OCI-LY3 (cell line): ENCODE results near the gene MFSD12.

Experiments used
- H2AFZ ChIP-seq: fragments of 200-600, 300-600 bp; shearing (Covaris generic); 2 replicates; pipeline ENCODE4 v1.6.0; 2014; ENCODE audit warnings: antibody characterized with exemption, low read depth, low read length
- H3K27ac ChIP-seq: fragments of 200-600, 300-600 bp; sonication (generic); 2 replicates; pipeline ENCODE4 v1.5.1; 2014; ENCODE audit warnings: mild to moderate bottlenecking, low read length, moderate library complexity, mixed read lengths
- H3K27me3 ChIP-seq: fragments of 200-600, 300-600 bp; sonication (generic); 2 replicates; pipeline ENCODE4 v1.6.1; 2014; ENCODE audit warnings: low read depth, low read length, mixed read lengths
- H3K36me3 ChIP-seq: fragments of 200-600, 300-600 bp; sonication (generic); replicated peaks from 2 replicates; pipeline ENCODE3; 2014; ENCODE audit warnings: low read depth, low read length, mixed read lengths
- H3K4me1 ChIP-seq: fragments of 300-600, 200-600 bp; sonication (generic); 2 replicates; pipeline ENCODE4 v1.6.1; 2014; ENCODE audit warnings: low read length, mixed read lengths
- H3K4me2 ChIP-seq: fragments of 200-600, 300-600 bp; sonication (generic); 2 replicates; pipeline ENCODE4 v1.6.1; 2014; ENCODE audit warnings: low read length, mixed read lengths
- H3K4me3 ChIP-seq: fragments of 300-600, 200-600 bp; sonication (generic); 2 replicates; pipeline ENCODE4 v1.5.1; 2014; ENCODE audit warnings: antibody characterized with exemption, mild to moderate bottlenecking, low read length, moderate library complexity
- H3K79me2 ChIP-seq: fragments of 300-600, 200-600 bp; shearing (Covaris generic); 2 replicates; pipeline ENCODE4 v1.6.1; 2014; ENCODE audit warnings: mild to moderate bottlenecking, low read length, mixed read lengths
- H3K9ac ChIP-seq: fragments of 300-600, 200-600 bp; shearing (Covaris generic); 2 replicates; pipeline ENCODE4 v1.6.0; 2014; ENCODE audit warnings: mild to moderate bottlenecking, low read length, moderate library complexity
- H3K9me3 ChIP-seq: fragments of 200-600, 300-600 bp; shearing (Covaris generic); 2 replicates; pipeline ENCODE4 v1.6.1; 2014; ENCODE audit warnings: low read length, mixed read lengths; ENCODE audit not compliant: insufficient read depth
- H4K20me1 ChIP-seq: fragments of 200-600, 300-600 bp; sonication (generic); 2 replicates; pipeline ENCODE4 v1.6.1; 2016; ENCODE audit warnings: low read length, mixed read lengths; ENCODE audit not compliant: insufficient read depth
- EZH2phosphoT487 ChIP-seq: fragments of 200-600 bp; shearing (Covaris generic); IDR thresholded peaks from 2 replicates; pipeline ENCODE4 v1.6.1; 2018; ENCODE audit warnings: antibody characterized with exemption, mixed run types, low read depth
- TF ChIP-seq, protein P1 (sequence below): fragments of 200-600, 300-600 bp; sonication (generic); IDR thresholded peaks from 2 replicates; pipeline ENCODE4 v1.5.1; 2014; ENCODE audit warnings: antibody characterized with exemption, low read length, low read depth

The MFSD12 gene

DNA sequence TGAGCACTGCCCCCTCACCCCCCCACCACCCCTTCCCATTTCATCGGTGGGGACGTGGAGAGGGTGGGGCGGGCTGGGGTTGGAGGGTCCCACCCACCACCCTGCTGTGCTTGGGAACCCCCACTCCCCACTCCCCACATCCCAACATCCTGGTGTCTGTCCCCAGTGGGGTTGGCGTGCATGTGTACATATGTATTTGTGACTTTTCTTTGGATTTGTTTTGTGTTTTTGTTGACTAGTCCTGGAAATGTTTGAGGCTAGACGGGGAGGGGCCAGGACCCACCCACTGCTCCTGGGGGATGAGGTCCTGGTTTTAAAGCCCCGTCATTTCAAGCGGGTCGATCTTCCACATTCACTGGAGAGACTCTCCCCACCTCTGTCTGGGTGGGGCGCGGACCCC, 21.4 kb downstream of the MFSD12 start:
- Histone ChIP-seq H4K20me1 (peaks cover 12% of the 10 kb centered on the region), H3K27ac (no peak overlapping the region), H3K4me1 (no peaks in the 10 kb centered on the region), H3K9me3 (no peaks in the 10 kb centered on the region), H3K36me3 (peaks cover 45% of the 10 kb centered on the region), H3K27me3 (no peaks in the 10 kb centered on the region), H3K9ac (no peak overlapping the region), H3K79me2 (no peaks in the 10 kb centered on the region), H3K4me2 (no peak overlapping the region), H3K4me3 (no peak overlapping the region), H2AFZ (no peak overlapping the region)
- no peak for TF ChIP-seq EZH2phosphoT487
- TF ChIP-seq, protein P1, sequence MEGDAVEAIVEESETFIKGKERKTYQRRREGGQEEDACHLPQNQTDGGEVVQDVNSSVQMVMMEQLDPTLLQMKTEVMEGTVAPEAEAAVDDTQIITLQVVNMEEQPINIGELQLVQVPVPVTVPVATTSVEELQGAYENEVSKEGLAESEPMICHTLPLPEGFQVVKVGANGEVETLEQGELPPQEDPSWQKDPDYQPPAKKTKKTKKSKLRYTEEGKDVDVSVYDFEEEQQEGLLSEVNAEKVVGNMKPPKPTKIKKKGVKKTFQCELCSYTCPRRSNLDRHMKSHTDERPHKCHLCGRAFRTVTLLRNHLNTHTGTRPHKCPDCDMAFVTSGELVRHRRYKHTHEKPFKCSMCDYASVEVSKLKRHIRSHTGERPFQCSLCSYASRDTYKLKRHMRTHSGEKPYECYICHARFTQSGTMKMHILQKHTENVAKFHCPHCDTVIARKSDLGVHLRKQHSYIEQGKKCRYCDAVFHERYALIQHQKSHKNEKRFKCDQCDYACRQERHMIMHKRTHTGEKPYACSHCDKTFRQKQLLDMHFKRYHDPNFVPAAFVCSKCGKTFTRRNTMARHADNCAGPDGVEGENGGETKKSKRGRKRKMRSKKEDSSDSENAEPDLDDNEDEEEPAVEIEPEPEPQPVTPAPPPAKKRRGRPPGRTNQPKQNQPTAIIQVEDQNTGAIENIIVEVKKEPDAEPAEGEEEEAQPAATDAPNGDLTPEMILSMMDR = no peak

DNA sequence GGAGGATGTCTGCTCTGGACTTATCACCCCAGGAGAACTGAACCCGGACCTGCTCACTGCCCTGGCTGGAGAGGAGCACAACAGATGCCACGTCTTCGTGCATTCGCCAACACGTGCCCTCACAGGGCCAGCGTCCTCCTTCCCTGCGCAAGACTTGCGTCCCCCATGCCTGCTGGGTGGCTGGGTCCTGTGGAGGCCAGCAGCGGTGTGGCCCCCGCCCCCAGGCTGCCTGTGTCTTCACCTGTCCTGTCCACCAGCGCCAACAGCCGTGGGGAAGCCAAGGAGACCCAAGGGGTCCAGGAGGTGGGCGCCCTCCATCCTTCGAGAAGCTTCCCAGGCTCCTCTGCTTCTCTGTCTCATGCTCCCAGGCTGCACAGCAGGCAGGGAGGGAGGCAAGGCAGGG, 21.8 kb downstream of the MFSD12 start:
- Histone ChIP-seq H3K27me3 (no peaks in the 10 kb centered on the region), H2AFZ (no peak overlapping the region), H3K27ac (no peak overlapping the region), H3K79me2 (no peaks in the 10 kb centered on the region), H3K36me3 (peaks cover 47% of the 10 kb centered on the region), H4K20me1 (peaks cover 12% of the 10 kb centered on the region), H3K9me3 (no peaks in the 10 kb centered on the region), H3K4me3 (no peak overlapping the region), H3K4me1 (no peaks in the 10 kb centered on the region), H3K9ac (no peak overlapping the region), H3K4me2 (no peak overlapping the region)
- TF ChIP-seq EZH2phosphoT487 = no peak
- TF ChIP-seq, protein P1 = no peak

DNA sequence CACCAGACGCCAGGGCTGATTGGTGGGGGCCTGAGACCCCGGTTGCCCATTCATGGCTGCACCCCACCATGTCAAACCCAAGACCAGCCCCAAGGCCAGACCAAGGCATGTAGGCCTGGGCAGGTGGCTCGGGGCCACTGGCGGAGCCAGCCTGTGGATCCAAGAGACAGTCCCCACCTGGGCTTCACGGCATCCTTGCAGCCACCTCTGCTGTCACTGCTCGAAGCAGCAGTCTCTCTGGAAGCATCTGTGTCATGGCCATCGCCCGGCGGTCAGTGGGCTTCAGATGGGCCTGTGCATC, 22.2 kb downstream of the MFSD12 start:
- Histone ChIP-seq H3K4me3 (no peak overlapping the region), H2AFZ (no peak overlapping the region), H3K79me2 (no peaks in the 10 kb centered on the region), H3K27ac (no peak overlapping the region), H3K36me3 (peaks cover 47% of the 10 kb centered on the region), H3K9ac (no peak overlapping the region), H3K9me3 (no peaks in the 10 kb centered on the region), H3K4me1 (no peaks in the 10 kb centered on the region), H3K4me2 (no peak overlapping the region), H3K27me3 (no peaks in the 10 kb centered on the region), H4K20me1 (peaks cover 12% of the 10 kb centered on the region)
- TF ChIP-seq, protein P1 = no peak
- TF ChIP-seq EZH2phosphoT487 = no peak

DNA sequence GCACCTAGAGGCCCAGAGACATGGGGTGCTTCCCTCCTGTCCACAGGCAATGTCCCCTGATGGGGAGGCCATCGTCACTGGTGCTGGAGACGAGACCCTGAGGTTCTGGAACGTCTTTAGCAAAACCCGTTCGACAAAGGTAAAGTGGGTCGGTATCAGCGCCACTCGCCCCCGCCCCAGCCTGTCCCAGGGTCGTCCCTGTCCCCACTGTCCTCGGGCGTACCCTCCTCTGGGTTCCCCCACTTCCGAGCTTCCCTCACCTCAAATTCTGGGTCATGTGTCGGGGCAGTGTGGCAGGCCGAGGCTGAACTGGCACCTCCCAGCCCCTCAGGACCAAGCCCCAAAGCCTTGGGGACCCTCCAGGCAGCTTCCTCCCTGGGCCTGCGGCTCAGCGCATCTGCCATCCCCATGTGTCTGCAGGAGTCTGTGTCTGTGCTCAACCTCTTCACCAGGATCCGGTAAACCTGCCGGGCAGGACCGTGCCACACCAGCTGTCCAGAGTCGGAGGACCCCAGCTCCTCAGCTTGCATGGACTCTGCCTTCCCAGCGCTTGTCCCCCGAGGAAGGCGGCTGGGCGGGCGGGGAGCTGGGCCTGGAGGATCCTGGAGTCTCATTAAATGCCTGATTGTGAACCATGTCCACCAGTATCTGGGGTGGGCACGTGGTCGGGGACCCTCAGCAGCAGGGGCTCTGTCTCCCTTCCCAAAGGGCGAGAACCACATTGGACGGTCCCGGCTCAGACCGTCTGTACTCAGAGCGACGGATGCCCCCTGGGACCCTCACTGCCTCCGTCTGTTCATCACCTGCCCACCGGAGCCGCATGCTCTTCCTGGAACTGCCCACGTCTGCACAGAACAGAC, 22.8 kb downstream of the MFSD12 start:
- no peak overlapping the region for H3K27ac ChIP-seq

More for the DNA sequence above, 22.8 kb downstream of the MFSD12 start:
- Histone ChIP-seq H3K4me1 (no peaks in the 10 kb centered on the region), H3K9ac (no peak overlapping the region), H4K20me1 (peaks cover 12% of the 10 kb centered on the region), H3K4me2 (no peak overlapping the region), H3K79me2 (no peaks in the 10 kb centered on the region), H3K27me3 (no peaks in the 10 kb centered on the region), H2AFZ (no peak overlapping the region), H3K36me3 (peaks cover 44% of the 10 kb centered on the region), H3K9me3 (no peaks in the 10 kb centered on the region), H3K4me3 (no peak overlapping the region)
- no peak for TF ChIP-seq EZH2phosphoT487
- TF ChIP-seq, protein P1 = no peak
